ENCODE measurements around the gene PTPRE.
A peak's percentile ranks its signal among the peaks of the same experiment; 100 is the strongest.

PTPRE gene

GRCh38 chr10:127937915-127938463 lies 31.1 kb downstream of the PTPRE start:
- TF ChIP-seq GATA3 (IDR thresholded peaks at IDR 0.05; ENCODE audit: low read depth, low read length) (no peak), GATA2 (IDR thresholded peaks at IDR 0.05; ENCODE audit: low read depth, low read length) (no peak)

GRCh38 chr10:127939786-127940330 lies 33.0 kb downstream of the PTPRE start:
- no peak for TF ChIP-seq GATA2 (IDR thresholded peaks at IDR 0.05; ENCODE audit: low read depth, low read length)

GRCh38 chr10:127940866-127941640 lies 34.1 kb downstream of the PTPRE start:
- TF ChIP-seq GATA3 (IDR thresholded peaks at IDR 0.05; ENCODE audit: low read depth, low read length) (no peak), GATA2 (IDR thresholded peaks at IDR 0.05; ENCODE audit: low read depth, low read length) (no peak)

- TF ChIP-seq GATA2 (IDR thresholded peaks at IDR 0.05; ENCODE audit: low read depth, low read length), result peak; percentile 86
- TF ChIP-seq GATA3 (IDR thresholded peaks at IDR 0.05; ENCODE audit: low read depth, low read length), result peak; percentile 70
Observed at GRCh38 chr10:127942811-127943210, 35.9 kb downstream of the PTPRE start.

GRCh38 chr10:127943336-127943910 lies 36.5 kb downstream of the PTPRE start:
- no peak for TF ChIP-seq GATA3 (IDR thresholded peaks at IDR 0.05; ENCODE audit: low read depth, low read length)
- TF ChIP-seq GATA2 (IDR thresholded peaks at IDR 0.05; ENCODE audit: low read depth, low read length), result no peak

- no peak for TF ChIP-seq GATA2 (IDR thresholded peaks at IDR 0.05; ENCODE audit: low read depth, low read length)
- TF ChIP-seq GATA3 (IDR thresholded peaks at IDR 0.05; ENCODE audit: low read depth, low read length), result no peak
Observed at GRCh38 chr10:127944256-127944655, 37.4 kb downstream of the PTPRE start.

GRCh38 chr10:127945341-127945758 lies 38.4 kb downstream of the PTPRE start:
- TF ChIP-seq GATA2 (IDR thresholded peaks at IDR 0.05; ENCODE audit: low read depth, low read length) (no peak), GATA3 (IDR thresholded peaks at IDR 0.05; ENCODE audit: low read depth, low read length) (no peak)

GRCh38 chr10:127945948-127946711 lies 39.2 kb downstream of the PTPRE start:
- TF ChIP-seq GATA2 (IDR thresholded peaks at IDR 0.05; ENCODE audit: low read depth, low read length), result no peak; the same call in 1 of the 2 replicates
- no peak for TF ChIP-seq GATA3 (IDR thresholded peaks at IDR 0.05; ENCODE audit: low read depth, low read length)

- TF ChIP-seq GATA2 (IDR thresholded peaks at IDR 0.05; ENCODE audit: low read depth, low read length) (no peak), GATA3 (IDR thresholded peaks at IDR 0.05; ENCODE audit: low read depth, low read length) (no peak)
Observed at GRCh38 chr10:127947211-127947610, 40.3 kb downstream of the PTPRE start.

GRCh38 chr10:127948791-127949190 lies 41.9 kb downstream of the PTPRE start:
- TF ChIP-seq GATA2 (IDR thresholded peaks at IDR 0.05; ENCODE audit: low read depth, low read length) (no peak), GATA3 (IDR thresholded peaks at IDR 0.05; ENCODE audit: low read depth, low read length) (no peak)

- TF ChIP-seq GATA2 (IDR thresholded peaks at IDR 0.05; ENCODE audit: low read depth, low read length) (no peak), GATA3 (IDR thresholded peaks at IDR 0.05; ENCODE audit: low read depth, low read length) (no peak)
Observed at GRCh38 chr10:127949831-127950230, 42.9 kb downstream of the PTPRE start.

- TF ChIP-seq GATA2 (IDR thresholded peaks at IDR 0.05; ENCODE audit: low read depth, low read length) (no peak), GATA3 (IDR thresholded peaks at IDR 0.05; ENCODE audit: low read depth, low read length) (no peak)
Observed at GRCh38 chr10:127951861-127952574, 45.1 kb downstream of the PTPRE start.

- no peak for TF ChIP-seq GATA2 (IDR thresholded peaks at IDR 0.05; ENCODE audit: low read depth, low read length)
- TF ChIP-seq GATA3 (IDR thresholded peaks at IDR 0.05; ENCODE audit: low read depth, low read length), result no peak
Observed at GRCh38 chr10:127952575-127952869, 45.6 kb downstream of the PTPRE start.

- TF ChIP-seq GATA2 (IDR thresholded peaks at IDR 0.05; ENCODE audit: low read depth, low read length) (no peak), GATA3 (IDR thresholded peaks at IDR 0.05; ENCODE audit: low read depth, low read length) (no peak)
Observed at GRCh38 chr10:127952918-127953317, 46.0 kb downstream of the PTPRE start.

Data from SH-SY5Y (cell line).